GM12878 (cell line): ENCODE data around the gene COL16A1. TPM values are rescaled to one million over a fixed set of nuclear protein-coding genes. Genes with fewer than 3 reads are reported as not detected.
A peak's percentile ranks its signal among the peaks of the same experiment; 100 is the strongest.

Experiments used
- ATAC-seq: fragments of 200-7000 bp; cut with Tn5 transposase; 3 replicates; pipeline ENCODE4 v1.9.1; 2020; ENCODE audit warnings: mild to moderate bottlenecking, moderate library complexity
- BruUV-seq: library from RNA; stranded (reverse); fragments of 400-500 nt; replicated peaks from 2 replicates; lab custom pipeline; 2021; lab: Mats Ljungman, UMichigan
- CTCF ChIA-PET: fragments of 300-600 bp; sonication (Branson Sonifier 250); formaldehyde crosslinking; extraction: SDS; loops from one replicate; lab custom pipeline; 2021; ENCODE audit warnings: inconsistent platforms; lab: Yijun Ruan, JAX
- POLR2A ChIA-PET: fragments of 350-600 bp; formaldehyde crosslinking; extraction: SDS; loops from one replicate; lab custom pipeline; 2021; ENCODE audit warnings: inconsistent platforms; lab: Charles Lee
- RAD21 ChIA-PET: fragments of 300-600 bp; sonication (Branson Sonifier 250); formaldehyde crosslinking; loops from one replicate; lab custom pipeline; 2023; ENCODE audit warnings: antibody characterized with exemption; ENCODE audit not compliant: unreplicated experiment; lab: Charles Lee
- SMC1A ChIA-PET: fragments of 300-600 bp; sonication (Branson Sonifier 250); formaldehyde crosslinking; loops from one replicate; lab custom pipeline; 2023; ENCODE audit not compliant: unreplicated experiment, uncharacterized antibody; lab: Charles Lee
- DNase-seq: peaks from one replicate; pipeline ENCODE4 v3.0.0-alpha.2; 2011; ENCODE audit warnings: low read depth, low spot score
- FAIRE-seq: peaks from 3 replicates; lab custom pipeline; 2011; peaks lifted over from hg19 to GRCh38; lab: Jason Lieb, UNC
- H2AFZ ChIP-seq: 2 replicates; pipeline ENCODE4 v1.6.0; 2011; ENCODE audit warnings: low read depth, low read length, control low read depth; ENCODE audit not compliant: control insufficient read depth
- H3K27ac ChIP-seq: 2 replicates; pipeline ENCODE4 v1.5.1; 2011; ENCODE audit warnings: control low read depth; ENCODE audit not compliant: control insufficient read depth, insufficient read depth
- H3K27me3 ChIP-seq, 2 experiments: replicated peaks in 1 of 2; 2 replicates each; pipeline versions ENCODE4 v1.6.0 to v1.6.1; 2011; ENCODE audit warnings: low read length in 1 of 2; ENCODE audit not compliant: control insufficient read depth in 2 of 2, insufficient read depth in 2 of 2
- H3K36me3 ChIP-seq, 2 experiments: 2 replicates each; pipeline ENCODE4 v1.5.1; 2011; ENCODE audit warnings: low read length in 1 of 2; ENCODE audit not compliant: control insufficient read depth in 2 of 2, insufficient read depth in 2 of 2
- H3K4me1 ChIP-seq: 2 replicates; pipeline ENCODE4 v1.6.1; 2011; ENCODE audit warnings: mild to moderate bottlenecking, low read length, moderate library complexity, mixed read lengths; ENCODE audit not compliant: control insufficient read depth, insufficient read depth
- H3K4me2 ChIP-seq: 2 replicates; pipeline ENCODE4 v1.6.0; 2011; ENCODE audit warnings: control low read depth; ENCODE audit not compliant: control insufficient read depth, insufficient read depth
- H3K4me3 ChIP-seq: fragments of 200-600 bp; sonication (generic); 2 replicates; pipeline ENCODE4 v1.5.1; 2016
- H3K79me2 ChIP-seq: 2 replicates; pipeline ENCODE4 v1.6.0; 2011; ENCODE audit warnings: low read length; ENCODE audit not compliant: control insufficient read depth, insufficient read depth
- H3K9ac ChIP-seq: 2 replicates; pipeline ENCODE4 v1.8.0; 2011; ENCODE audit warnings: low read length, control low read depth, mixed read lengths; ENCODE audit not compliant: control insufficient read depth, insufficient read depth
- H3K9me3 ChIP-seq: replicated peaks from 3 replicates; pipeline ENCODE4 v1.5.1; 2011; ENCODE audit warnings: mild to moderate bottlenecking, low read length; ENCODE audit not compliant: control insufficient read depth, insufficient read depth
- H4K20me1 ChIP-seq: 2 replicates; pipeline ENCODE4 v1.6.0; 2011; ENCODE audit not compliant: control insufficient read depth, insufficient read depth
- CBX5 ChIP-seq: sonication (generic); IDR thresholded peaks from 2 replicates; pipeline ENCODE4 v1.6.1; 2016; ENCODE audit warnings: low read depth, moderate library complexity, mild to moderate bottlenecking, inconsistent platforms
- FOS ChIP-seq: IDR thresholded peaks from 3 replicates; pipeline ENCODE4 v1.6.1; 2011; ENCODE audit warnings: borderline replicate concordance; ENCODE audit not compliant: insufficient read length; ENCODE audit errors: extremely low read depth
- FOXM1 ChIP-seq: IDR thresholded peaks from 2 replicates; pipeline ENCODE4 v1.6.1; 2012; ENCODE audit warnings: low read depth, mild to moderate bottlenecking, inconsistent platforms, low read length, moderate library complexity
- KAT2A ChIP-seq: conservative IDR thresholded peaks from 2 replicates; pipeline ENCODE4 v1.6.1; 2011; ENCODE audit warnings: low read depth, low read length; ENCODE audit not compliant: control insufficient read depth
- MTA2 ChIP-seq: fragments of 450-650 bp; IDR thresholded peaks from 2 replicates; pipeline ENCODE4 v1.6.1; 2016; ENCODE audit warnings: low read depth, mild to moderate bottlenecking, moderate library complexity
- MYB ChIP-seq: fragments of 150-350 bp; IDR thresholded peaks from 2 replicates; pipeline ENCODE4 v1.6.1; 2014; ENCODE audit warnings: mild to moderate bottlenecking, low read depth, low read length, borderline replicate concordance
- NFYA ChIP-seq: IDR thresholded peaks from 2 replicates; pipeline ENCODE4 v1.6.1; 2011; ENCODE audit warnings: low read depth, mild to moderate bottlenecking, low read length, improper control_type of control experiment, borderline replicate concordance
- NR2C2 ChIP-seq: IDR thresholded peaks from 2 replicates; pipeline ENCODE4 v1.6.1; 2011; ENCODE audit warnings: borderline replicate concordance, low read depth; ENCODE audit not compliant: control insufficient read depth, insufficient read length
- SMARCA5 ChIP-seq: fragments of 450-650 bp; IDR thresholded peaks from 2 replicates; pipeline ENCODE4 v1.6.1; 2017; ENCODE audit warnings: mild to moderate bottlenecking
- SREBF1 ChIP-seq: IDR thresholded peaks from 2 replicates; pipeline ENCODE4 v1.6.1; 2012; ENCODE audit warnings: mild to moderate bottlenecking, low read length
- TCF12 ChIP-seq: IDR thresholded peaks from 2 replicates; pipeline ENCODE4 v1.6.1; 2011; ENCODE audit warnings: low read depth, mild to moderate bottlenecking, low read length
- ZNF217 ChIP-seq: fragments of 450-650 bp; IDR thresholded peaks from 2 replicates; pipeline ENCODE4 v1.6.1; 2017; ENCODE audit warnings: antibody characterized with exemption, mild to moderate bottlenecking
- WGBS: methylation state at CpG from one replicate; pipeline ENCODE4 v1.1.6; 2016; ENCODE audit warnings: low lambda C conversion rate; ENCODE audit not compliant: insufficient replicate concordance, insufficient coverage; ENCODE audit errors: missing lambda C conversion rate; 5-methylcytosine and 5-hydroxymethylcytosine counted together
- in situ Hi-C: fragments of 300-500 bp; cut with MboI; formaldehyde crosslinking; loops from 9 replicates; pipeline ENCODE4 v1.14.3; 2018; ENCODE audit warnings: mixed read lengths
- intact Hi-C: fragments of 100-400 bp; cut with micrococcal nuclease; formaldehyde crosslinking; loops from one replicate; pipeline ENCODE4 v1.14.2; 2022; ENCODE audit not compliant: unreplicated experiment
- polyA plus RNA-seq, 11 experiments: library from polyadenylated mRNA; depleted of rRNA in 4 of 11; unstranded in 6 of 11; stranded (reverse) in 5 of 11; fragments of >200 nt; fragmentation: Nextera tagmentation in 4 of 11; fragmentation: Illumina TruSeq in 1 of 11; extraction: Ambion mirVana in 4 of 11; extraction: Trizol in 1 of 11; gene quantifications; 1 replicate in 1 of 11; 2 replicates in 10 of 11; pipeline versions ENCODE4 v1.2.1 to v1.2.3, GENCODE V29; 2011 to 2016; ENCODE audit warnings: inconsistent platforms in 2 of 11, missing spikeins in 2 of 11, low read depth in 1 of 11
- total RNA-seq, 4 experiments: library from RNA; depleted of rRNA in 3 of 4; stranded (reverse); fragments of >200 nt in 3 of 4; fragmentation: Illumina TruSeq in 1 of 4; extraction: Trizol in 1 of 4; gene quantifications; 2 replicates each; pipeline versions ENCODE4 v1.2.1 to v1.2.3, GENCODE V29; 2013 to 2021
- TF ChIP-seq, protein P1 (sequence below): fragments of 150-350 bp; IDR thresholded peaks from 2 replicates; pipeline ENCODE4 v1.6.1; 2016; ENCODE audit warnings: low read depth, low read length

Gene COL16A1
- total and polyA plus RNA-seq, 10 of the 15 experiments (the other 5 are each of a cell fraction or from before 2014, with no cell fraction given), result 0.02 to 3.7 (median 0.59) TPM

DNA sequence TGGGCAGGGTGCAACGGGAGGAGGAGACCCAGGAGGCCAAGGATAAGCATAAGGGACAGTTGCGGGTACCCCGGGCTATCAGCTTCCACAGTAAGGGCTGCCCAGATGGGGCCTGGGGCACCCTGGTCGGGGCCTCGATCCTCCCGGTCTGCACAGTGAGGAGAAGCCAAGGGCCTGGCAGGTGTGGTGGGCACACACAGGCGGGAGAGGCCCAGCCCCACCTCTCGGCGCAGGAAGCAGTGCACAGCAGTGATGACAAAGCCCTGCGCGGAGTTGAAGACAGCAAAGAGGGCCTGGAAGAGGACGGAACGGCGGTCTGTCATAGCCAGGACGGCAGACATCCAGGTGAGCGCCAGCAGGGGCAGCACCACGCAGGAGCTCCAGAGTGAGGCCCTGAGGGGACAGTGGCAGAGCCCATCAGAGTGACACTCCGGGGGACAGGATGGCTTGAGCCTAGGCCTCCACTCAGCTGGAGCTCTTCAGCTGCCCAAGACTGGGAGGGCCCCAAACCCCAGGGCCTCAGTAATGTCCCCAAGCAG, 29.0 kb upstream of the COL16A1 start:
- Histone ChIP-seq H3K4me3 (no peak overlapping the region), H3K36me3 (no peaks in the 10 kb centered on the region), H3K27me3 (no peaks in the 10 kb centered on the region; a peak in 2 of 4 replicates), H3K9ac (no peak overlapping the region), H3K4me1 (no peaks in the 10 kb centered on the region), H4K20me1 (no peaks in the 10 kb centered on the region), H3K79me2 (no peaks in the 10 kb centered on the region), H3K27ac (no peak overlapping the region), H3K4me2 (no peak overlapping the region), H3K9me3 (no peaks in the 10 kb centered on the region), H2AFZ (no peak overlapping the region)
- TF ChIP-seq ZNF217 (no peak), KAT2A (no peak), SREBF1 (no peak), SMARCA5 (no peak), CBX5 (no peak), TCF12 (no peak), FOS (no peak), MYB (no peak), FOXM1 (no peak), NFYA (no peak), MTA2 (no peak), NR2C2 (no peak)
- TF ChIP-seq, protein P1, sequence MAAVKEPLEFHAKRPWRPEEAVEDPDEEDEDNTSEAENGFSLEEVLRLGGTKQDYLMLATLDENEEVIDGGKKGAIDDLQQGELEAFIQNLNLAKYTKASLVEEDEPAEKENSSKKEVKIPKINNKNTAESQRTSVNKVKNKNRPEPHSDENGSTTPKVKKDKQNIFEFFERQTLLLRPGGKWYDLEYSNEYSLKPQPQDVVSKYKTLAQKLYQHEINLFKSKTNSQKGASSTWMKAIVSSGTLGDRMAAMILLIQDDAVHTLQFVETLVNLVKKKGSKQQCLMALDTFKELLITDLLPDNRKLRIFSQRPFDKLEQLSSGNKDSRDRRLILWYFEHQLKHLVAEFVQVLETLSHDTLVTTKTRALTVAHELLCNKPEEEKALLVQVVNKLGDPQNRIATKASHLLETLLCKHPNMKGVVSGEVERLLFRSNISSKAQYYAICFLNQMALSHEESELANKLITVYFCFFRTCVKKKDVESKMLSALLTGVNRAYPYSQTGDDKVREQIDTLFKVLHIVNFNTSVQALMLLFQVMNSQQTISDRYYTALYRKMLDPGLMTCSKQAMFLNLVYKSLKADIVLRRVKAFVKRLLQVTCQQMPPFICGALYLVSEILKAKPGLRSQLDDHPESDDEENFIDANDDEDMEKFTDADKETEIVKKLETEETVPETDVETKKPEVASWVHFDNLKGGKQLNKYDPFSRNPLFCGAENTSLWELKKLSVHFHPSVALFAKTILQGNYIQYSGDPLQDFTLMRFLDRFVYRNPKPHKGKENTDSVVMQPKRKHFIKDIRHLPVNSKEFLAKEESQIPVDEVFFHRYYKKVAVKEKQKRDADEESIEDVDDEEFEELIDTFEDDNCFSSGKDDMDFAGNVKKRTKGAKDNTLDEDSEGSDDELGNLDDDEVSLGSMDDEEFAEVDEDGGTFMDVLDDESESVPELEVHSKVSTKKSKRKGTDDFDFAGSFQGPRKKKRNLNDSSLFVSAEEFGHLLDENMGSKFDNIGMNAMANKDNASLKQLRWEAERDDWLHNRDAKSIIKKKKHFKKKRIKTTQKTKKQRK, result no peak
- ChIA-PET POLR2A (interaction anchor here (0.5 to 1.4 kb wide), 2 partner anchors 12 to 415 kb away, joined by 3 to 6 read pairs; no protein-coding TSS in a partner anchor), RAD21 (no interaction called here), SMC1A (no interaction called here), CTCF (no interaction called here)
- BruUV-seq, result no TSS peak
- DNase-seq (no peak), FAIRE-seq (no peak), ATAC-seq (0 out of 3 replicates have a peak, but pooled peaks have one; percentile 14)
- 51% methylated on average over 17 of the region's 18 CpGs for WGBS
- intact Hi-C loops, result no loop called here
- in situ Hi-C loops, result no loop called here
